Thyroid gland (tissue), 4 donors: Measurements from ENCODE around the gene KRTAP3-3.

ENCODE experiments used
- POLR2A ChIP-seq, 2 donors: fragments of 450-650 bp; IDR thresholded peaks; one replicate each; pipeline ENCODE4 v1.6.1; 2017; ENCODE audit warnings: antibody characterized with exemption in 2 of 2, mild to moderate bottlenecking in 2 of 2, moderate library complexity in 1 of 2
- TF ChIP-seq, protein P1 (sequence below), 6 experiments: fragments of 200-600 bp in 3 of 6; fragments of 450-650 bp in 3 of 6; sonication (generic) in 3 of 6; IDR thresholded peaks; one replicate each; pipeline ENCODE4 v1.5.1; 2016 to 2019; ENCODE audit warnings: antibody characterized with exemption in 6 of 6, mild to moderate bottlenecking in 2 of 6, inconsistent platforms in 1 of 6, moderate library complexity in 1 of 6

GRCh38 chr17:41016578-41017215 lies 22.7 kb upstream of the KRTAP3-3 start:
- TF ChIP-seq, protein P1, sequence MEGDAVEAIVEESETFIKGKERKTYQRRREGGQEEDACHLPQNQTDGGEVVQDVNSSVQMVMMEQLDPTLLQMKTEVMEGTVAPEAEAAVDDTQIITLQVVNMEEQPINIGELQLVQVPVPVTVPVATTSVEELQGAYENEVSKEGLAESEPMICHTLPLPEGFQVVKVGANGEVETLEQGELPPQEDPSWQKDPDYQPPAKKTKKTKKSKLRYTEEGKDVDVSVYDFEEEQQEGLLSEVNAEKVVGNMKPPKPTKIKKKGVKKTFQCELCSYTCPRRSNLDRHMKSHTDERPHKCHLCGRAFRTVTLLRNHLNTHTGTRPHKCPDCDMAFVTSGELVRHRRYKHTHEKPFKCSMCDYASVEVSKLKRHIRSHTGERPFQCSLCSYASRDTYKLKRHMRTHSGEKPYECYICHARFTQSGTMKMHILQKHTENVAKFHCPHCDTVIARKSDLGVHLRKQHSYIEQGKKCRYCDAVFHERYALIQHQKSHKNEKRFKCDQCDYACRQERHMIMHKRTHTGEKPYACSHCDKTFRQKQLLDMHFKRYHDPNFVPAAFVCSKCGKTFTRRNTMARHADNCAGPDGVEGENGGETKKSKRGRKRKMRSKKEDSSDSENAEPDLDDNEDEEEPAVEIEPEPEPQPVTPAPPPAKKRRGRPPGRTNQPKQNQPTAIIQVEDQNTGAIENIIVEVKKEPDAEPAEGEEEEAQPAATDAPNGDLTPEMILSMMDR (IDR thresholded peaks at IDR 0.05) = no peak
- TF ChIP-seq POLR2A (IDR thresholded peaks at IDR 0.05) = no peak
